GM21619 (cell line): ENCODE data around the gene KCND3.
"Not testable (repeated sequence)": the region's sequence is repeated elsewhere in the genome, so short reads cannot be mapped to it uniquely, and the experiment has no call there.

Experiments used
- ATAC-seq: cut with Tn5 transposase; IDR thresholded peaks from one replicate; pipeline ENCODE4 v1.9.1; 2021; ENCODE audit not compliant: unreplicated experiment

Gene KCND3

DNA sequence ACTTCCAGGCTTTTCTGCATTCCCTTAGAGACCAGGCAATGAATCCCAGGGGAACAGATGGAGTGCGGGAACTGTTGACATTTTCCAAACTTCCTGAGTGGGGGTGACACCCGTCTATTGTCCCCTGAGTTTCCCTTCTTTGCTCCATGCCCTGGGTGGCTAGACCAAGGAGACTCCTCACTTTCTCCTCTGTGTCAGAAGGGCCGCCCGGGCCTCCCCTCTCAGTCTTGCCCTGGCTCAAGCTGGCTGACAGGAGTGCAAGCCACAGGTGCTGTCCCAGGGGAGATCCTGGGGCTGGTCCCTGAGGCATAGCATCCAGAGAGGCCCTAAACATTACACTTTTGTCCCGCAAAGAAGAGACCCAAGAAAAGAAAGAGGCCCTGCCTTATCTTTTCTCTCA, 170.9 kb downstream of the KCND3 start:
- no peak for ATAC-seq

- ATAC-seq = no peak
Measured at GRCh38 chr1:111818081-111818480, 171.4 kb downstream of the KCND3 start.

DNA sequence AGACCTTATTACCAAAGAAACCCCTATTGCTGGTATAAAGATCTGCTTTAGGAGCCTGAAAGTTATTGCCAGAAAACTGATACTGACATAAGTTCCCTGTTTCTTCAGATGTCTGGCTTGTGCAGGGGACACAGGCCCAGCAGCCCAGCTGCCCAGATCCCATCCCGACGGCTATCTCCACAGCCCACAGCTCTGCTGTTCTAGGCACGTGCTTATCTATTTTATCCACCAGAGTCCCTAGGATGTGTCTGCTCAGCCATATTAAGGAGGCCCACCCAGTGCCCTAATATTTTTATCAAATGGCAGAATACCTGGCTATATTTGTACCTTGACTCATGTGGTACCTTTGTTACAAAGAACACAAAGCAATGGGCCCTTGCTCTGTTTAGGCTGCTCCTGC, 174.8 kb downstream of the KCND3 start:
- no peak for ATAC-seq

DNA sequence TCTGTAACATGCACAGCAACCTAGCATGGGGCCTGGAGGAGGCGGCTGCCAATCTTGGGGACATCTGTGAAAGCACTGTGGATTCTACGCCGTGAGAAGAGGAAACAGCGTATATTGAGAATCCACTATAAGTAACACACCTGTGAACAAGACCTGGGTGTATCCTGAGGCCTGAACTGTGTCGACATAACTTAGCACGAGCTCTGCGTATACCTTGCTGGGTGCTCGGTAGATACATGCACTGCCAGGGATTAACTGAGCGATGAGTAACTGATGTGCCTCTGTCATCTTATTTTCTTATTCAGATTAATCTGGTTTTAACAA, 175.2 kb downstream of the KCND3 start:
- ATAC-seq = no peak

GRCh38 chr1:111813440-111814304, 175.8 kb downstream of the KCND3 start:
- no peak for ATAC-seq

DNA sequence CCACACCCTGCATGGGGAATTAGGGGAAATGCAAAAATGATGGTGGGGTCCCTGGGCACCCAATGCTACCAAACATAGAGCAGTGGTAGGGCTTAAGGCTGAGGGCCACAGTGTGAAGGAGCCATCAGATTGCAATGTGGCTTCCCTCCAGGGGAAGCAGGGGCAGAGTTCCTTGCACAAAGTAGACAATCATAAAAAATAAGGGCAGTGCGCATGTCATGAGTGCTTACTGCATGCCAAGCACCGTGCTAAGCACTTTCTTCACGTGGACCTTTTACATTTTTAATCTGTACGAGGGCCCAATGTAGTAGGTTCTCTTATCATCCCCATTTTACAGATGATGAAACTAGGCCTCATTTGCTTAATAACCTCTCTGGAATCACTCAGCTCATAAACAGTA, 177.2 kb downstream of the KCND3 start:
- ATAC-seq = no peak

GRCh38 chr1:111811891-111812290, 177.6 kb downstream of the KCND3 start:
- no peak for ATAC-seq

DNA sequence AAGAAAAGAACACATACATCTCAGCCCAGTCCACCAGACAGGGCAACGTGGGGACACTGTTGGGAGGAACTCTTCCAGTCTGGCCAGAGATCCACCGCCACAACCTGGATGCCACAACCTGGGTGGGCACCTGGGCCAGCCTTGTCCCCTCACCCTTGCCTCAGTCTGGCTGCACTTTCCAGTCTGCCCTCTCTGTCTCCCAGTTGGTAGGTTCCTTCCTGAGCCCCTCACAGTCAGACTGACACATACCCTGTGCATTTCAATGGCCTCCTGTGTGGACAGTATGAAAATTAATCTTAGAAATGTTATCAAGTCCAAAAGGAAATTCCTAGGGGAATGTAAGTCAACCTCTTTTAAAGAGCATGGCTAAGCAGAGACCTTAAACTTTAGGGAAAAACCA, 184.2 kb downstream of the KCND3 start:
- no peak for ATAC-seq

DNA sequence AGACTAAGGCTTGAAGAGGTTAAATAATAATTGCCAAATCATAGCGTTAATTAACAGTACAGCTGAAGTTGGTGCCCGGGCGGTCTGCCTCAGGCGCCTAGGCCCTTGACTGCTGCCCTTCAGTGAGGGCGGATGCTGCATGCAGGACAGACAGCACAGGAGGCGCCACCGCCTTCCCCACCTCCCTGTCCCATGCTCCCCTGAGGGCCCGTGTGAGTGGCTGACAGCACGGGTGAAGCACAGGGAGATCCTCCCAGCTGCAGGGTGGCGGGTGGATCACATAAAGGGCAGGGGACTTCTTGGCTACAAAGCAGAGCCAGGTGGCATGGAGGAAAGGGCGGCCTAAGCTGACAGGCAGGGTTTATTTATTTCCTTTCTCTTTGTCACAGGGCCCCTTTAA, 184.7 kb downstream of the KCND3 start:
- ATAC-seq = no peak

DNA sequence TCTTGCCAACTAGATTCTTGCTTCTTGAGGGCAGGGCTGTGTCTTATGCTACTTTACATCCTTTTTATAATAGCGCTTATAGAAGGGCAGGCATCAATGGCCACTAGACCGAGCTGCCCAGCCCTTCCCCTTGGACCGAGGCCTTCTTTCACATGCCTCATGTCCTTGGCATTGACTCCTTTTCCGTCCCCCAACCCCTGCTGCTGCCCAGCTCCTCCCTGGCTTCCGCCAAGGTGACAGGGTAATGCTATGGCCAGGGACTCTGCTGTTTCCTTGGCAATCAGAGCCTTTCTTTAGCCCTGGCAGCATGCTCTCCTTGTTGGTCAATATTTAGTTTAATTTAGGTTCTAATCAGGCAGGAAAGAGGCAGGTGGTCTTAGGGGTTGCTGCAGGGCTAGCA, 185.5 kb downstream of the KCND3 start:
- ATAC-seq = no peak

DNA sequence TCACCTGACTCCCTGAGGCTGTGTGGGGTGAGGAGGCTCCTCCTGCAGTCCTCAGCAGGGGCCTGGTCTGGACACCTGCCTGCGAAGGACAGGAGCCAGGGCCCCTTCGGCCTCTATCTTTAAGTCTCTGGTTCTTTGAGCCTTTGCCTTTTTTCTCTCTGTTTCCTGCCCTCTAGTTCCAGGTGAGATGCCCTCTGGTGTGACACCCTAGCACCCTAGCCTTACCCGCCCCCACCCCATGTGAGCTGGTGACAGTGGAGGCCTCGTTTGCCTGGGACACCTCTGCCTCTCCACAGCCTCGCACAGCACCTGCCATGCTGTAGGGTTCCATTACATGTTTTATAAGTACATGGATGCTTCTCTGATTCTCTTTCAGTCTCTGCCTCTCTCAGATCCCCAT, 186.5 kb downstream of the KCND3 start:
- no peak for ATAC-seq

GRCh38 chr1:111802110-111802509, 187.4 kb downstream of the KCND3 start:
- no peak for ATAC-seq

- ATAC-seq = no peak
Measured at GRCh38 chr1:111801071-111801850, 188.2 kb downstream of the KCND3 start.

- ATAC-seq = not testable (repeated sequence)
Measured at GRCh38 chr1:111799722-111800121, 189.7 kb downstream of the KCND3 start.

DNA sequence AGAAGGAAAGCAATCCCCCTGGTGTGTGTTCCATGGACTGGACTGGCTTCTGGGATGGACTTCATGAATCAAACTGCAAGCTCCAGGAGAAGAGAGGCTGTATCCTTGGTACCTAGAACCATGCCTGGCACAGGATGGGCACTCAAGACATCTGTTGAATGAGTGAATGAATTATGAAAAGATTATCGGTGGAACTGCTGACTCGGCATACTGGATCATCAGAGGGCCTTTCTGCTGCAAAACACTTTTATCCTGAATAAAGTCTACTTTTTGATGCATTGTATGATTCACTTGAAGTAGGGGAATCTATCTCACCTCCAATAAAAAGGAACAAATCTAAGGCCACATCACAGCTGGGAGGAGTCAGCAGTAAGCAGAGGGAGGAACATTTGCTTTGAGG, 190.9 kb downstream of the KCND3 start:
- ATAC-seq = no peak

DNA sequence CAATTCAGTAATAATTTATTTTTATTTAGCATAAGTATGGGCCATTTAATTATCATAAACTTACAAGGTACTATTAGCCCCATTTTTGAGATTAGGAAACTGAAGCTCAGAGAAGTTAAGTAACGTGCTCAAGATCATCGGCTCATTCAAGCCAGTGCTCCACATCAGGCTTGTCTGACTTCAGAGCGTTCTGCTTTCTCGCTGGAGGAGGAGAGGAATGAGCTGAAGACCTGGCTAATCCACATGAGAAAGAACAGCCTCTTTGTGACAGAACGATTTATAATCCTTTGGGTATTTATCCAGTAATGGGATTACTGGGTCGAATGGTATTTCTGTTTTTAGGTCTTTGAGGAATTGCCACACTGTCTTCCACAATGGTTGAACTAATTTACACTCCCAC, 194.1 kb downstream of the KCND3 start:
- no peak for ATAC-seq

GRCh38 chr1:111793923-111794322, 195.5 kb downstream of the KCND3 start:
- no peak for ATAC-seq

DNA sequence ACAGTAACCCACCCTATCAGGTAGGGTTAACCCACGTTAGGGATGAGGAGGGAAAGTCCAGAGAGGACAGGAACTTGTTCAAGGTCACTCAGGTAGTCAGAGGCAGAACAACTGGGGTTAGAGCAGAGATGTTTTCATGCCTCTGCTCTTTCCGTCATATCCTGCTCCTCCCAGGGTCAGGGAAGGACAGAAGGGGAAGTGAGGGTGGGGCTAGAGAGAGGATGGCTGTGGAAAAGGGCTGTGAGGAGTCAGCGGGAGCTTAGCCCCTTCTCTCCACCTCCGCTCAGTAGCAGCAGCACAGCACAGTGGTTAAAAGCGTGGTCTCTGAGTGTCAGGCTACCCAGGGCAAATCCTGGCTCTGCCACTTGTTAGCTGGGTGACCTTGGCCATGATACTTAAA, 197.2 kb downstream of the KCND3 start:
- no peak for ATAC-seq

DNA sequence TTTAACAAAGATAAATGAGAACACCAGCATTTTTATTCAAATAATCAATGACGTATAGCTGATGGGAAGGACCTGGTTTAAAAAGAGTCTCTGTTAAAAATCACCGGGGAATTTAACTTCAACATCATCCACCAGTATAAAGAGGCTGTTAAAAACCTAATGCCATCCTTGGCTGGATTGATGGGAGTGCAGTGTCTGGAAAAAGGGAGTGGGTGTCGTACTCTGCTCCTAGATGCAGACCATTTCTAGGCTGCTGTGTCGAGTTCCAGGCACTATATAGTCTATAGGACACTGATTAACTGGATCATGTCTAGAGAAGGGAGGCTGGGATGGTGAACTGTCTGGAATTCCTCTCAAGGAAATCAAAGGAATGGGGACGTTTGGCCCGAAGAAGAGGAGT, 197.7 kb downstream of the KCND3 start:
- no peak for ATAC-seq

DNA sequence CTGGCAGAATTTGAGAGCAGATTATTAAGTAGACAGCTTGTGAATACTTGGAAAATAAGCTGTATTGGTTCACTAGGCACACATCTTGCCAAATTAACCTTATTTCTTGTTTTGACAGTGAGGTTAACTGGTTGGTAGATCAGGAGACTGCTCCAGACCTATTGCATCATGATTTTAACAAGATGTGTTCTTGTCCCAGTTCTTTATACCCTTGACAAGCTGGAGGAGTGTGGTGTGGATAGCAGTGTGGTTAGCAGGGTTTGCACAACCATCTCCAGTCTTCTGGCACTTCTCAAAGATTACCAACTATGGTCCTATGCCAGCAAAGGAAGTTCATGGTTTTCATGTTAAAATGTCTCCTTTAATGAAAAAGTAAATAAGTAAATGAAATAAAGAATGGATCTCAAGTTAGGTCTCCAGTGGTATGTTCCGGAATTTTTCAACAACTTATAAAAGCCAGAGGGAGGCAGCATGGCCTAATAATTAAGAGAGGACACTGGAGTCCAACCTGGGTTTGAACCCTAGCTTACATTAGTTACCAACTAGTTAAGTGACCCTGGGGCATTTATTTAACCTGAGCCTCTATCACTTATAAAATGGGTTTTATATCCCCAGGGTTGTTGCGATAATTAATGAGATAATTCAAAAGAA, 199.7 kb downstream of the KCND3 start:
- no peak for ATAC-seq

DNA sequence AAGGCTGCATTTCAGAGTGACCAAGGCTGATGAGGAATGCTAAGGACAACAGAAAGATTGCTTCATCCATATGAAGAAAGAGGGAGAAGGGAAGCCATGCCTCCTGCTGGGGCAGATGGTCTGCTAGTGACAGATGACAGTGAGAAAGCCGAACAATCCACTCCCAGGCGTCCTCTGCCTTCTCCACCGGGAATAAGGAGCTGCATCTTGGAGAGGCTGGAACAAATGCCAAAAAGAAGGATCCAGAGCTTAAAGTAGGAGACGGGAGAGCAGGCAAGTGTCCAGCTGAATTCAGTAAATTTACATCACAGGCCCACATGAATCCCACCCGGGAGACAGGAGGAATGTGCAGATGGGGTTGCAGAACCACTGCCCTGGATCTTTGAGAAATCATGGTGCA, 200.3 kb downstream of the KCND3 start:
- ATAC-seq = no peak

- ATAC-seq = no peak
Measured at GRCh38 chr1:111786669-111787207, 202.7 kb downstream of the KCND3 start.
